Lower lobe of right lung (tissue), 2 donors: ENCODE results near the gene NADK. TPM values are rescaled to one million over a fixed set of nuclear protein-coding genes. Genes with fewer than 3 reads are reported as not detected.

Source experiments
- ATAC-seq, 2 donors: fragments of 200-7000 bp; cut with Tn5 transposase; one replicate each; pipeline ENCODE4 v1.9.1; 2020 to 2022; ENCODE audit warnings: mild to moderate bottlenecking in 2 of 2, moderate library complexity in 2 of 2
- DNase-seq: peaks from one replicate; pipeline ENCODE4 v3.0.0-alpha.2; 2020
- H3K27ac ChIP-seq: fragments of 200-600 bp; one replicate; pipeline ENCODE4 v1.8.0; 2022
- H3K27me3 ChIP-seq: fragments of 200-600 bp; one replicate; pipeline ENCODE4 v1.8.0; 2022; ENCODE audit warnings: low read depth
- H3K36me3 ChIP-seq: fragments of 200-600 bp; one replicate; pipeline ENCODE4 v1.8.0; 2022; ENCODE audit warnings: mild to moderate bottlenecking
- H3K4me1 ChIP-seq: fragments of 200-600 bp; one replicate; pipeline ENCODE4 v1.8.0; 2022
- H3K4me3 ChIP-seq: fragments of 200-600 bp; one replicate; pipeline ENCODE4 v1.8.0; 2022; ENCODE audit warnings: mild to moderate bottlenecking
- H3K9me3 ChIP-seq: fragments of 200-600 bp; one replicate; pipeline ENCODE4 v1.8.0; 2022
- CTCF ChIP-seq: fragments of 200-600 bp; IDR thresholded peaks from one replicate; pipeline ENCODE4 v1.8.0; 2022; ENCODE audit warnings: antibody characterized with exemption, mild to moderate bottlenecking
- intact Hi-C: fragments of 100-400 bp; cut with DNase I; formaldehyde crosslinking; loops from one replicate; pipeline ENCODE4 v1.11.0; 2022
- total RNA-seq: library from RNA; stranded (reverse); fragmentation: NEBNext Ultra II Directional; extraction: Animal tissue kit (Norgen Biotek cat#: 25700); gene quantifications from one replicate; pipeline ENCODE4 v1.2.1, GENCODE V29; 2021
- donor health status: DM: no; HTN: yes; CAD: no; lungs with severe emphysema.

Gene NADK
- total RNA-seq, 1 donor from 2014 or later = 133 TPM

- Histone ChIP-seq H3K27ac (peak overlapping the region; percentile 87), H3K9me3 (no peaks in the 10 kb centered on the region), H3K4me3 (no peak overlapping the region), H3K36me3 (peaks cover 21% of the 10 kb centered on the region), H3K4me1 (peaks cover 66% of the 10 kb centered on the region), H3K27me3 (no peaks in the 10 kb centered on the region)
- no peak for TF ChIP-seq CTCF
- peak; percentile 42 for DNase-seq
- intact Hi-C loops = no loop called here
- ATAC-seq = no peak
These were observed 3.2 kb upstream of the NADK start for GRCh38 chr1:1781526-1781903.

- intact Hi-C loops = no loop called here
- H3K9me3 ChIP-seq = no peaks in the 10 kb centered on the region
- H3K36me3 ChIP-seq = peaks cover 15% of the 10 kb centered on the region
- H3K4me1 ChIP-seq = peaks cover 72% of the 10 kb centered on the region
- no peaks in the 10 kb centered on the region for H3K27me3 ChIP-seq
- H3K4me3 ChIP-seq = peak overlapping the region; percentile 87
- TF ChIP-seq CTCF = no peak
- peak; percentile 42 for DNase-seq
- ATAC-seq = no peak
- H3K27ac ChIP-seq = peak overlapping the region; percentile 87
These were observed 2.6 kb upstream of the NADK start for GRCh38 chr1:1780598-1781525.

- peaks cover 82% of the 10 kb centered on the region for H3K4me1 ChIP-seq
- no peaks in the 10 kb centered on the region for H3K9me3 ChIP-seq
- ATAC-seq (peak; percentile 7 to 49), DNase-seq (peak; percentile 82)
- H3K36me3 ChIP-seq = peaks cover 6% of the 10 kb centered on the region
- H3K27me3 ChIP-seq = no peaks in the 10 kb centered on the region
- intact Hi-C loops = no loop called here
- peak overlapping the region; percentile 87 for H3K4me3 ChIP-seq
- TF ChIP-seq CTCF = no peak
- peak overlapping the region; percentile 87 for H3K27ac ChIP-seq
These were observed 1.7 kb upstream of the NADK start for GRCh38 chr1:1779691-1780597.

GRCh38 chr1:1779320-1779675 is 1.0 kb upstream of the NADK start:
- Histone ChIP-seq H3K9me3 (no peaks in the 10 kb centered on the region), H3K27ac (peak overlapping the region; percentile 87), H3K27me3 (no peaks in the 10 kb centered on the region), H3K36me3 (no peaks in the 10 kb centered on the region), H3K4me3 (peak overlapping the region; percentile 87), H3K4me1 (peaks cover 88% of the 10 kb centered on the region)
- intact Hi-C loops = no loop called here
- DNase-seq = no peak
- no peak for TF ChIP-seq CTCF
- ATAC-seq = no peak

GRCh38 chr1:1778663-1779319 is 521 bp upstream of the NADK start:
- peak; percentile 30 for TF ChIP-seq CTCF
- H3K4me3 ChIP-seq = peak overlapping the region; percentile 87
- H3K27me3 ChIP-seq = no peaks in the 10 kb centered on the region
- H3K4me1 ChIP-seq = peaks cover 88% of the 10 kb centered on the region
- ATAC-seq = peak; percentile 78 to 83
- H3K27ac ChIP-seq = peak overlapping the region; percentile 87
- H3K9me3 ChIP-seq = no peaks in the 10 kb centered on the region
- intact Hi-C loops = no loop called here
- no peaks in the 10 kb centered on the region for H3K36me3 ChIP-seq
- peak; percentile 96 for DNase-seq
